Fibroblast of lung (primary cell): ENCODE results near the gene ESF1.

ENCODE experiments used
- CTCF ChIP-seq, 2 donors: IDR thresholded peaks in 1 of 2; conservative IDR thresholded peaks in 1 of 2; 1 replicate in 1 of 2; 2 replicates in 1 of 2; pipeline ENCODE4 v1.5.1; 2011 to 2012; ENCODE audit warnings: low read length in 2 of 2, control low read depth in 1 of 2, inconsistent platforms in 1 of 2, low read depth in 1 of 2, mild to moderate bottlenecking in 1 of 2
- EZH2 ChIP-seq: IDR thresholded peaks from 2 replicates; pipeline ENCODE4 v1.5.1; 2012; ENCODE audit warnings: low read length, control low read depth, mild to moderate bottlenecking; ENCODE audit errors: missing control alignments

- TF ChIP-seq CTCF (conservative IDR thresholded peaks at IDR 0.05 in 1 of 2, IDR thresholded peaks at IDR 0.05 in 1 of 2; ENCODE audit: low read depth in 1 of 2, low read length in 2 of 2) = no peak
- TF ChIP-seq EZH2 = no peak
Observed at GRCh38 chr20:13676682-13677081, 108.0 kb downstream of the ESF1 start.
